ENCODE results near the gene GRID1. TPM values are rescaled to one million over a fixed set of nuclear protein-coding genes. Genes with fewer than 3 reads are reported as not detected.

GRID1 gene
- total RNA-seq, 1 donor from 2014 or later = 9.2 TPM

DNA sequence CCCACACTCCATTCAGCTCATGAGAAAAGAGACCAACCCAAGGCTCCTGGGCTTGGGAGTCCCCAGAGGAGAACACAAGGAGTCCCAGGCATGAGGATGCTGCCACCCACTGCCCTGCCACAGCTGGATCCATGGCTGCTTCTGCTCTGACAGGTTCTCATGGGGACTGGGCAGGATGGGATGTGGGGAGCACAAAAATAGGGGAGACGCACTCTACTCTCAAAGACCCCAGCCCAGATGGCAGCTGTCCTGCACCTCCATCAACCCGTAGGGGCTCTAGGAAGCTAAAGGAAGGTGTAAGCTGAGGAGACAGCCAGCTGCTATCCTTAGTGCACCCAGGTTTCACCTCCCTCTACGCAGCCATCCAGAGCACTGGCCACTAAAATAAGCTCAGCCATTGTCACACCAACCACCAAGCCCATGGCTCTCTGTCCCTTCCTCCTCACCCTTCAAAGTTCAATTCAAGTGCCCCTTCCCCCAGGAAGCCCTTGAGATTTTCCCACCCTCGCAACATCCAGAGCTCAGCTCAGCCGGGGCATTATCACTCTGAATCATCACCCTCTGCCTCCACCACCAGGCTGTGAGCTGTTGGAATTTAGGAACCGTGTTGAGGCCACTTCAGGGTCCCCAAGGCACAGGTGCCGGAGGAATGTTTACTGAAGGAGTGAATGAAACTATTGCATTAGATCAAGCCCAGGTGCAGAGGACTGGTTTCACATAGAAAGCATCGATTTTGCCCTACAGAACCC, 142.1 kb downstream of the GRID1 start:
- no peaks in the 10 kb centered on the region for H3K36me3 Mint-ChIP-seq
- DNase-seq (ENCODE audit: extremely low spot score, unreplicated experiment) = no peak
- peaks cover 5% of the 10 kb centered on the region for H3K4me1 Mint-ChIP-seq (ENCODE audit: unreplicated experiment)
- H3K9me3 Mint-ChIP-seq = no peaks in the 10 kb centered on the region
- no peak overlapping the region for H3K4me3 Mint-ChIP-seq
- no peak overlapping the region for H3K27ac Mint-ChIP-seq
- peaks cover 6% of the 10 kb centered on the region for H3K27me3 Mint-ChIP-seq
- TF ChIP-seq, protein P1, sequence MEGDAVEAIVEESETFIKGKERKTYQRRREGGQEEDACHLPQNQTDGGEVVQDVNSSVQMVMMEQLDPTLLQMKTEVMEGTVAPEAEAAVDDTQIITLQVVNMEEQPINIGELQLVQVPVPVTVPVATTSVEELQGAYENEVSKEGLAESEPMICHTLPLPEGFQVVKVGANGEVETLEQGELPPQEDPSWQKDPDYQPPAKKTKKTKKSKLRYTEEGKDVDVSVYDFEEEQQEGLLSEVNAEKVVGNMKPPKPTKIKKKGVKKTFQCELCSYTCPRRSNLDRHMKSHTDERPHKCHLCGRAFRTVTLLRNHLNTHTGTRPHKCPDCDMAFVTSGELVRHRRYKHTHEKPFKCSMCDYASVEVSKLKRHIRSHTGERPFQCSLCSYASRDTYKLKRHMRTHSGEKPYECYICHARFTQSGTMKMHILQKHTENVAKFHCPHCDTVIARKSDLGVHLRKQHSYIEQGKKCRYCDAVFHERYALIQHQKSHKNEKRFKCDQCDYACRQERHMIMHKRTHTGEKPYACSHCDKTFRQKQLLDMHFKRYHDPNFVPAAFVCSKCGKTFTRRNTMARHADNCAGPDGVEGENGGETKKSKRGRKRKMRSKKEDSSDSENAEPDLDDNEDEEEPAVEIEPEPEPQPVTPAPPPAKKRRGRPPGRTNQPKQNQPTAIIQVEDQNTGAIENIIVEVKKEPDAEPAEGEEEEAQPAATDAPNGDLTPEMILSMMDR (conservative IDR thresholded peaks at IDR 0.05) = no peak

DNA sequence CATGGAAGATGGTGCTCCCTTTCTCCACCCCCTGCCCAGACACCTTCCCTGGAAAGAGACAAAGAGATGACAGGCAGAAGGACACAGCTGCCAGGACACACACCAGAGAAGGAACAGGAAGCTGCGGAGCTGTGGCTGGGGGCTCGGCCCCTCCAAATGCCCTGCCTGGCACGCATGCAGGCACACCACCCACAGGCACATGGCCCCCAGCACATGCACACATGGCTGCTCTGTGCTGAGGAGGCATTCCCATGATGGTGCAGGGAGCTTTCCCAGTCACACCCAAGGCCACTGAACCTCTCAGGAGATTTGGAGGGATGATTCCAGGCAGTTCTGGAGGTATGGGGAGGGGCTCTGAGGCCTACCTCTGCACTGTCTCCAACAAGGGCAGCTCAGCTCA, 143.3 kb downstream of the GRID1 start:
- TF ChIP-seq, protein P1 (conservative IDR thresholded peaks at IDR 0.05) = no peak
- Mint-ChIP-seq H3K4me1 (ENCODE audit: unreplicated experiment) (peaks cover 5% of the 10 kb centered on the region), H3K36me3 (no peaks in the 10 kb centered on the region), H3K4me3 (no peak overlapping the region), H3K9me3 (no peaks in the 10 kb centered on the region), H3K27me3 (peaks cover 10% of the 10 kb centered on the region), H3K27ac (no peak overlapping the region)
- no peak for DNase-seq (ENCODE audit: extremely low spot score, unreplicated experiment)

DNA sequence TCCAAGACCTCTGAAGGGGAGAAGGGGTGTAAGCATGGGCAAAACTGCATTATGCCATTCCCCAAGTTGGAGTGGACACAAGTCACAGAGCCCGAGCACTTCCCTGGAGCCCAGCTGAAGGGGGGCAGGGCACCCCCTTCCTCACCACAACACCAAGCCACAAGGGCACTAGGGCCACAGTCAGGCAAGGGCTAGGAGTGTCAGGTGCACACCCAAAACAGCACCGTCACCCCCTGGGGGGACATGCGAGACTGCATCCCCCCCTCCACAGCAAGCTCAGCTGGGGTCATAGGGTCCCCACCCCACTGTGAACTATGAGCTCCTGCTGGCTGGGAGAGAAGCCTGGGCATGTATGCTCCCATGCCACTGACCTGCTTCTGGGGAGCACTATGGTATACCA, 143.9 kb downstream of the GRID1 start:
- H3K27me3 Mint-ChIP-seq = peaks cover 12% of the 10 kb centered on the region
- no peaks in the 10 kb centered on the region for H3K9me3 Mint-ChIP-seq
- H3K4me1 Mint-ChIP-seq (ENCODE audit: unreplicated experiment) = peaks cover 5% of the 10 kb centered on the region
- DNase-seq (ENCODE audit: extremely low spot score, unreplicated experiment) = no peak
- no peaks in the 10 kb centered on the region for H3K36me3 Mint-ChIP-seq
- TF ChIP-seq, protein P1 (conservative IDR thresholded peaks at IDR 0.05) = no peak
- H3K4me3 Mint-ChIP-seq = no peak overlapping the region
- no peak overlapping the region for H3K27ac Mint-ChIP-seq

DNA sequence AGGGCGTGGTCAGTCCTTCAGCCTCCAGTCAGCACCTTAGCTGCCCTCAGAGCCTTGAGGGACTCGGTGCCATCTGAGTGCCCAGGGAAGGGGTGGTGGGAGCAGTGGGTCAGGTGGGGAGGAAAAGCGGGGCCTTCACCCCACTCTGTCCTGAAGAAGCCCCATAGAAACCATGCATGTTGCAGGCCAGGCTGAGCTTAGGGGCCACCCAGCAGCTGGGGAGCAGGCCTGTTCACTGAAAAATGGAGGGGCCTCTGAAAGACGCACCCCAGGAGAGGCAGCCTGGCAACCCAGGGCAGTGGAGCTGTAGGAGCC, 144.3 kb downstream of the GRID1 start:
- Mint-ChIP-seq H3K27ac (no peak overlapping the region), H3K36me3 (no peaks in the 10 kb centered on the region), H3K9me3 (no peaks in the 10 kb centered on the region), H3K4me1 (ENCODE audit: unreplicated experiment) (peaks cover 5% of the 10 kb centered on the region), H3K27me3 (peaks cover 12% of the 10 kb centered on the region), H3K4me3 (no peak overlapping the region)
- no peak for DNase-seq (ENCODE audit: extremely low spot score, unreplicated experiment)
- TF ChIP-seq, protein P1 (conservative IDR thresholded peaks at IDR 0.05) = no peak

DNA sequence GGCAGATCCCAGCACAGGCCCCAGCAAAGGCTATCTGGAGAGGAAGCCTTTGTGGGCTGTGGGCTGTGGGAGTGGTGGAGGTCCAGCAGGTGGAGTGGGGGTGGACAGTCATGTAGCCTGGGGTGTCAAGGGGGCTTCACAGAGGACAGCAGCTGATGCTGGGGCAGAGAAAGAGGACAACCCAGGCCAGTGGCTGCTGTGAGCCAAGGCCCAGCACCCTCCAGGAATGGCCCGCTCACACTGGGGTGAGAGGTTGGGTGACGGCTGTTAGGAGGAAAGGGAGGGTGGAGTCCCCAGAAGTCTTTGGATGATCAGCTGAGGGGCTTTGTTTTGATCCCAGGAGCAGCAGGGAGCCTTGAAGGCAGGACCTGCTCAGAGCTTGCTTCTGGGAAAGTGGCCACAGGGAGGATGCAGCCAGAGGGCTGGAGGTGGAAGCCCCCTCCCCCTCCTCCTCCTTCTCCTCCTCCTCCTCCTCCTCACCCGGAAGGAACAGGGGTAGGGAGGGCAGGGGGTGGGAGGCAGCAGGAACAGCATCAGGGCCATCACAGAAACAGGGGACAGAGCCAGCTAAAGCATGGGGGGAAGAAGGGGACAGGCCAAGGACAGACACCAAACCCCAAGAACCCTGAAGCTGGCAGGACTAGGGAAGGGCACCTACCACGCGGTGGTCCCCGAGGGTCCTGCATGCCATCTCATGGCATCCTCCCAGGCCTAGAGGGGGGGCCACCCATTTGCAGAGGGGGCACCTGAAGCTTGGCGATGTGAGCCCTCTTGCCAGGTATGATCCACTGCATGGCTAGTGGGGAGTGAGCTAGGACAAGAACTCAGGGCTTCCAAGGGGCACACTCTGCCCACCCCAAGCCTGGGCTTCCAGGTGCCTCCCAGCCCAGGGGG, 144.9 kb downstream of the GRID1 start:
- H3K4me1 Mint-ChIP-seq (ENCODE audit: unreplicated experiment) = peaks cover 5% of the 10 kb centered on the region
- TF ChIP-seq, protein P1 (conservative IDR thresholded peaks at IDR 0.05) = no peak
- DNase-seq (ENCODE audit: extremely low spot score, unreplicated experiment) = no peak
- no peaks in the 10 kb centered on the region for H3K9me3 Mint-ChIP-seq
- no peak overlapping the region for H3K4me3 Mint-ChIP-seq
- no peaks in the 10 kb centered on the region for H3K36me3 Mint-ChIP-seq
- no peak overlapping the region for H3K27ac Mint-ChIP-seq
- H3K27me3 Mint-ChIP-seq = peaks cover 14% of the 10 kb centered on the region

Data from type B pancreatic cell (in vitro differentiated cells).